SK-N-SH (cell line): ENCODE results near the gene ATF5. TPM values are rescaled to one million over a fixed set of nuclear protein-coding genes. Genes with fewer than 3 reads are reported as not detected.

ENCODE experiments used
- CTCF ChIA-PET: fragments of 300-600, 350-600 bp; formaldehyde crosslinking; extraction: SDS; loops from one replicate; lab custom pipeline; 2021; lab: Yijun Ruan, JAX
- POLR2A ChIA-PET: fragments of 350-600 bp; sonication (Branson Sonifier 250); formaldehyde crosslinking; extraction: SDS; loops from one replicate; lab custom pipeline; 2020; ENCODE audit warnings: antibody characterized with exemption, inconsistent platforms; lab: Yijun Ruan, JAX
- DNase-seq: peaks from one replicate; pipeline ENCODE4 v3.0.0; 2012
- H2AFZ ChIP-seq: fragments of 200-600 bp; sonication (generic); 2 replicates; pipeline ENCODE4 v1.8.1; 2016; ENCODE audit warnings: antibody characterized with exemption, mild to moderate bottlenecking, low read depth
- H3F3A ChIP-seq: fragments of 200-600 bp; sonication (generic); replicated peaks from 2 replicates; pipeline ENCODE3; 2016; ENCODE audit warnings: antibody characterized with exemption, mild to moderate bottlenecking; ENCODE audit not compliant: insufficient read depth
- H3K27ac ChIP-seq, 2 experiments: fragments of 200-500 bp in 1 of 2; fragments of 200-600 bp in 1 of 2; sonication (Bioruptor generic) in 1 of 2; sonication (generic), shearing (Covaris generic) in 1 of 2; 2 replicates each; pipeline versions ENCODE4 v1.5.1 to v1.6.1; 2014 to 2016; ENCODE audit warnings: low read depth in 2 of 2, inconsistent platforms in 1 of 2, low read length in 1 of 2, mild to moderate bottlenecking in 1 of 2, mixed read lengths in 1 of 2
- H3K27me3 ChIP-seq: fragments of 200-600 bp; sonication (generic), shearing (Covaris generic); 2 replicates; pipeline ENCODE4 v1.6.1; 2016; ENCODE audit warnings: mixed run types; ENCODE audit not compliant: insufficient read depth
- H3K36me3 ChIP-seq, 2 experiments: fragments of 200-500 bp in 1 of 2; fragments of 200-600 bp in 1 of 2; sonication (Bioruptor generic) in 1 of 2; sonication (generic) in 1 of 2; replicated peaks in 1 of 2; 2 replicates each; pipeline versions ENCODE3 to v1.5.1; 2014 to 2016; ENCODE audit warnings: low read length in 1 of 2, mild to moderate bottlenecking in 1 of 2; ENCODE audit not compliant: insufficient read depth in 2 of 2, control insufficient read depth in 1 of 2
- H3K4me1 ChIP-seq, 2 experiments: fragments of 200-500 bp in 1 of 2; fragments of 200-600 bp in 1 of 2; sonication (Bioruptor generic) in 1 of 2; sonication (generic), shearing (Covaris generic) in 1 of 2; 2 replicates each; pipeline versions ENCODE4 v1.5.1 to v1.6.1; 2014 to 2016; ENCODE audit warnings: low read depth in 1 of 2, low read length in 1 of 2, mixed run types in 1 of 2; ENCODE audit not compliant: insufficient read depth in 2 of 2, control insufficient read depth in 1 of 2
- H3K4me2 ChIP-seq: fragments of 200-600 bp; sonication (generic), shearing (Covaris generic); 2 replicates; pipeline ENCODE4 v1.6.1; 2017; ENCODE audit warnings: mixed run types
- H3K4me3 ChIP-seq, 2 experiments: fragments of 200-500 bp in 1 of 2; fragments of 200-600 bp in 1 of 2; sonication (Bioruptor generic) in 1 of 2; sonication (generic), shearing (Covaris generic) in 1 of 2; 2 replicates each; pipeline versions ENCODE4 v1.5.1 to v1.8.1; 2014 to 2016; ENCODE audit warnings: low read depth in 2 of 2, inconsistent platforms in 1 of 2, low read length in 1 of 2, mild to moderate bottlenecking in 1 of 2, mixed read lengths in 1 of 2, moderate library complexity in 1 of 2
- H3K79me2 ChIP-seq: fragments of 200-600 bp; sonication (generic); 2 replicates; pipeline ENCODE4 v1.8.1; 2017; ENCODE audit warnings: mild to moderate bottlenecking; ENCODE audit not compliant: insufficient read depth
- H3K9ac ChIP-seq: fragments of 200-600 bp; sonication (generic); 2 replicates; pipeline ENCODE4 v1.6.1; 2017; ENCODE audit warnings: mixed run types
- H3K9me2 ChIP-seq: fragments of 200-600 bp; sonication (generic); 2 replicates; pipeline ENCODE4 v1.6.1; 2017; ENCODE audit warnings: mixed run types
- H3K9me3 ChIP-seq: fragments of 200-600 bp; sonication (generic); 2 replicates; pipeline ENCODE4 v1.6.1; 2017; ENCODE audit warnings: mixed run types, mild to moderate bottlenecking, moderate library complexity
- H4K20me1 ChIP-seq: fragments of 200-600 bp; sonication (generic); 2 replicates; pipeline ENCODE4 v1.6.1; 2017; ENCODE audit warnings: mild to moderate bottlenecking, mixed run types; ENCODE audit not compliant: insufficient read depth
- CHD2 ChIP-seq: fragments of 150-350 bp; IDR thresholded peaks from 2 replicates; pipeline ENCODE4 v1.6.1; 2018; ENCODE audit warnings: low read length; ENCODE audit not compliant: partially characterized antibody
- EP300 ChIP-seq, 2 experiments: IDR thresholded peaks; 2 replicates each; pipeline versions ENCODE4 v1.4.0 to v1.6.1; 2012; ENCODE audit warnings: borderline replicate concordance in 1 of 2, low read depth in 1 of 2, low read length in 1 of 2
- FOSL2 ChIP-seq: IDR thresholded peaks from 2 replicates; pipeline ENCODE4 v1.4.0; 2012; ENCODE audit warnings: low read depth, mild to moderate bottlenecking, moderate library complexity, borderline replicate concordance
- FOXJ3 ChIP-seq: sonication (generic); formaldehyde crosslinking; IDR thresholded peaks from 2 replicates; pipeline ENCODE4 v1.5.1; 2020; ENCODE audit warnings: mild to moderate bottlenecking, missing genetic modification reagents
- GATA2 ChIP-seq: sonication (generic); formaldehyde crosslinking; IDR thresholded peaks from 2 replicates; pipeline ENCODE4 v1.5.0; 2020; ENCODE audit warnings: mild to moderate bottlenecking, missing genetic modification reagents
- MXI1 ChIP-seq: IDR thresholded peaks from 2 replicates; pipeline ENCODE4 v1.6.1; 2012; ENCODE audit warnings: mild to moderate bottlenecking, low read depth, low read length, improper control_type of control experiment
- RAD21 ChIP-seq: IDR thresholded peaks from 2 replicates; pipeline ENCODE4 v1.6.1; 2012; ENCODE audit warnings: mild to moderate bottlenecking, low read length
- RCOR1 ChIP-seq: fragments of 150-350 bp; IDR thresholded peaks from 2 replicates; pipeline ENCODE4 v1.6.1; 2017; ENCODE audit warnings: antibody characterized with exemption, low read length
- SIN3A ChIP-seq: IDR thresholded peaks from 2 replicates; pipeline ENCODE4 v1.6.1; 2012; ENCODE audit warnings: low read depth, mild to moderate bottlenecking, low read length, moderate library complexity, borderline replicate concordance
- SMC3 ChIP-seq: IDR thresholded peaks from 2 replicates; pipeline ENCODE4 v1.6.1; 2012; ENCODE audit warnings: low read depth, low read length, improper control_type of control experiment
- YY1 ChIP-seq: IDR thresholded peaks from 2 replicates; pipeline ENCODE4 v1.4.0; 2012; ENCODE audit warnings: low read depth, mild to moderate bottlenecking
- WGBS: methylation state at CpG from one replicate; pipeline ENCODE4 v1.1.6; 2017; ENCODE audit warnings: low lambda C conversion rate; 5-methylcytosine and 5-hydroxymethylcytosine counted together
- polyA plus RNA-seq, 3 experiments: library from polyadenylated mRNA; depleted of rRNA; stranded (reverse); fragments of >200 nt; gene quantifications; 2 replicates each; pipeline ENCODE4 v1.2.3, GENCODE V29; 2012
- TF ChIP-seq, protein P1 (sequence below): fragments of 200-600 bp; sonication (generic); IDR thresholded peaks from 2 replicates; pipeline ENCODE4 v1.6.1; 2017; ENCODE audit warnings: antibody characterized with exemption, mild to moderate bottlenecking, moderate library complexity
- TF ChIP-seq, protein P2 (sequence below): IDR thresholded peaks from 2 replicates; pipeline ENCODE4 v1.4.0; 2012; ENCODE audit warnings: low read depth, borderline replicate concordance
- TF ChIP-seq, protein P3 (sequence below): IDR thresholded peaks from 2 replicates; pipeline ENCODE4 v1.4.0; 2012; ENCODE audit warnings: low read depth
- TF ChIP-seq, protein P4 (sequence below): IDR thresholded peaks from 2 replicates; pipeline ENCODE4; 2012

ATF5 gene
- polyA plus RNA-seq, 1 of the 3 experiments (the other 2 are of a cell fraction): 11.7 TPM

DNA sequence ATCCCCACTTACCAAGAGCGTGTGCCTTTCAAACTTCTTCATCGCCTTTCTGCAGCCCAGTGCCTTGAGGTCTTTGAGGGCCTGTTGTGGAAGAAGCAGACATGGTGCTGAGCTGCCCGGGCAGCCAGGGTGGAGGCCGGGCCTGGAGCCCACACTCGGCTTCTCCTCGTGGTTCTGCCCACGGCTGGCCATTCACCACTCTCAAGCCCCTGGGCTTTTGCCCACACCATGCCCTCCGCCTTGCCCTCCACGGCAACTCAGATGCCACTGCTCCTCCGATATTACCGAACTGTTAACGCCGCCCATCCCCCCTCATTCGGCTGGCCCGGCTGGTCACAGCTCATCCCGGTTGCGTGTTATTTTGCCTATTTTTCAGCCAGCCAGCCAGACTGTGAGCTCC, 37.6 kb upstream of the ATF5 start:
- H3K9me2 ChIP-seq: no peaks in the 10 kb centered on the region
- no peak overlapping the region for H3K9ac ChIP-seq
- H3K36me3 ChIP-seq: no peaks in the 10 kb centered on the region
- H3K9me3 ChIP-seq: no peaks in the 10 kb centered on the region
- no peak overlapping the region for H3K4me3 ChIP-seq
- H2AFZ ChIP-seq: no peak overlapping the region
- ChIA-PET CTCF (interaction anchor here (0.8 kb wide), 1 partner anchor 82 kb away, joined by 3 read pairs; no protein-coding TSS in a partner anchor), POLR2A (interaction anchor here (1.4 to 1.8 kb wide), 2 partner anchors 14 to 37 kb away, joined by 3 to 9 read pairs; partner anchors contain the start of genes AKT1S1, ATF5, NUP62 and TBC1D17)
- TF ChIP-seq SMC3: no peak
- TF ChIP-seq, protein P1, sequence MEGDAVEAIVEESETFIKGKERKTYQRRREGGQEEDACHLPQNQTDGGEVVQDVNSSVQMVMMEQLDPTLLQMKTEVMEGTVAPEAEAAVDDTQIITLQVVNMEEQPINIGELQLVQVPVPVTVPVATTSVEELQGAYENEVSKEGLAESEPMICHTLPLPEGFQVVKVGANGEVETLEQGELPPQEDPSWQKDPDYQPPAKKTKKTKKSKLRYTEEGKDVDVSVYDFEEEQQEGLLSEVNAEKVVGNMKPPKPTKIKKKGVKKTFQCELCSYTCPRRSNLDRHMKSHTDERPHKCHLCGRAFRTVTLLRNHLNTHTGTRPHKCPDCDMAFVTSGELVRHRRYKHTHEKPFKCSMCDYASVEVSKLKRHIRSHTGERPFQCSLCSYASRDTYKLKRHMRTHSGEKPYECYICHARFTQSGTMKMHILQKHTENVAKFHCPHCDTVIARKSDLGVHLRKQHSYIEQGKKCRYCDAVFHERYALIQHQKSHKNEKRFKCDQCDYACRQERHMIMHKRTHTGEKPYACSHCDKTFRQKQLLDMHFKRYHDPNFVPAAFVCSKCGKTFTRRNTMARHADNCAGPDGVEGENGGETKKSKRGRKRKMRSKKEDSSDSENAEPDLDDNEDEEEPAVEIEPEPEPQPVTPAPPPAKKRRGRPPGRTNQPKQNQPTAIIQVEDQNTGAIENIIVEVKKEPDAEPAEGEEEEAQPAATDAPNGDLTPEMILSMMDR: no peak
- no peak for TF ChIP-seq FOXJ3 (CRISPR knock-in tag)
- no peak for TF ChIP-seq RCOR1
- TF ChIP-seq, protein P2, sequence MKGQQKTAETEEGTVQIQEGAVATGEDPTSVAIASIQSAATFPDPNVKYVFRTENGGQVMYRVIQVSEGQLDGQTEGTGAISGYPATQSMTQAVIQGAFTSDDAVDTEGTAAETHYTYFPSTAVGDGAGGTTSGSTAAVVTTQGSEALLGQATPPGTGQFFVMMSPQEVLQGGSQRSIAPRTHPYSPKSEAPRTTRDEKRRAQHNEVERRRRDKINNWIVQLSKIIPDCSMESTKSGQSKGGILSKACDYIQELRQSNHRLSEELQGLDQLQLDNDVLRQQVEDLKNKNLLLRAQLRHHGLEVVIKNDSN: no peak
- 93% methylated on average over 17 of the region's 17 CpGs for WGBS
- no peaks in the 10 kb centered on the region for H4K20me1 ChIP-seq
- no peaks in the 10 kb centered on the region for H3K27me3 ChIP-seq
- H3K4me1 ChIP-seq: peaks cover 0 to 13% of the 10 kb centered on the region in 2 experiments; a peak in 1 of 4 replicates
- H3F3A ChIP-seq: peaks cover 3% of the 10 kb centered on the region
- no peaks in the 10 kb centered on the region for H3K79me2 ChIP-seq
- no peak for DNase-seq
- peak overlapping the region in 1 of 2 experiments; percentile 44; a peak in 1 of 4 replicates for H3K27ac ChIP-seq
- H3K4me2 ChIP-seq: no peak overlapping the region

DNA sequence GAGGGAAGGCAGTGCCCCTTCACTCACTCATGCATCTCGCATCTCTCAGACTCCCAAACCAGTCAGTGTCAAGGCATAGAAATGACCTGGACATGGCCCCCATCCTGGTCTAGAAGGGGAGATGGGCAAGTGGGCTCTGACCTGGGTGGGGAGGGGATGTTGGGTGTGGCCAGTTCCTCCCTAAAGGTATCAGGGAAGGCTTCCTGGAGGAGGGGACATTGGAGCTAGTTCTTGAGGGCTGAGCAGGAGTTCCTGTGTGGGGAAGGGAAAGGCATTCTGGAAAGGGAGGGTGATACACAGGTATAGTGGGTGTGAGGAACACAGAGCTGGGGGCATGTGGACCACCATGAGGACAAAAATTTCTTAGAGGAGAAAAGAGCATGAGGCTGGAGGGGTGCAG, 36.3 kb upstream of the ATF5 start:
- ChIA-PET CTCF (no interaction called here), POLR2A (no interaction called here)
- H3K4me2 ChIP-seq: no peak overlapping the region
- H3K4me3 ChIP-seq: no peak overlapping the region
- DNase-seq: no peak
- H3K79me2 ChIP-seq: no peaks in the 10 kb centered on the region
- H2AFZ ChIP-seq: no peak overlapping the region
- no peaks in the 10 kb centered on the region for H3K27me3 ChIP-seq
- H3K9me3 ChIP-seq: no peaks in the 10 kb centered on the region
- H3K4me1 ChIP-seq: peaks cover 0 to 13% of the 10 kb centered on the region in 2 experiments; a peak in 2 of 4 replicates
- H3K9ac ChIP-seq: no peak overlapping the region
- 100% methylated on average over 1 of the region's 1 CpG for WGBS
- H4K20me1 ChIP-seq: no peaks in the 10 kb centered on the region
- no peaks in the 10 kb centered on the region for H3K36me3 ChIP-seq
- no peaks in the 10 kb centered on the region for H3F3A ChIP-seq
- H3K9me2 ChIP-seq: no peaks in the 10 kb centered on the region
- no peak overlapping the region for H3K27ac ChIP-seq
- TF ChIP-seq, protein P2: no peak
- TF ChIP-seq, protein P1: no peak
- TF ChIP-seq RAD21 (no peak), FOSL2 (no peak), GATA2 (CRISPR knock-in tag) (no peak), MXI1 (no peak), FOXJ3 (CRISPR knock-in tag) (no peak), CHD2 (no peak), YY1 (no peak), SIN3A (no peak), EP300 (IDR thresholded peaks at IDR 0.05; ENCODE audit: borderline replicate concordance in 1 of 2, low read depth in 1 of 2, low read length in 1 of 2) (no peak)
- TF ChIP-seq, protein P3, sequence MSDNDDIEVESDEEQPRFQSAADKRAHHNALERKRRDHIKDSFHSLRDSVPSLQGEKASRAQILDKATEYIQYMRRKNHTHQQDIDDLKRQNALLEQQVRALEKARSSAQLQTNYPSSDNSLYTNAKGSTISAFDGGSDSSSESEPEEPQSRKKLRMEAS: no peak
- TF ChIP-seq, protein P4, sequence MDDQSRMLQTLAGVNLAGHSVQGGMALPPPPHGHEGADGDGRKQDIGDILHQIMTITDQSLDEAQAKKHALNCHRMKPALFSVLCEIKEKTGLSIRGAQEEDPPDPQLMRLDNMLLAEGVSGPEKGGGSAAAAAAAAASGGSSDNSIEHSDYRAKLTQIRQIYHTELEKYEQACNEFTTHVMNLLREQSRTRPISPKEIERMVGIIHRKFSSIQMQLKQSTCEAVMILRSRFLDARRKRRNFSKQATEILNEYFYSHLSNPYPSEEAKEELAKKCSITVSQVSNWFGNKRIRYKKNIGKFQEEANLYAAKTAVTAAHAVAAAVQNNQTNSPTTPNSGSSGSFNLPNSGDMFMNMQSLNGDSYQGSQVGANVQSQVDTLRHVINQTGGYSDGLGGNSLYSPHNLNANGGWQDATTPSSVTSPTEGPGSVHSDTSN: no peak
